Cardiac atrium fibroblast (primary cell): ENCODE data around the gene ASB15. TPM values are rescaled to one million over a fixed set of nuclear protein-coding genes. Genes with fewer than 3 reads are reported as not detected.

Experiments
- total RNA-seq: library from RNA; depleted of rRNA; stranded (reverse); fragments of >200 nt; gene quantifications from 2 replicates; pipeline ENCODE4 v1.2.3, GENCODE V29; 2015

ASB15 gene
- not detected in 2 replicates for total RNA-seq

DNA sequence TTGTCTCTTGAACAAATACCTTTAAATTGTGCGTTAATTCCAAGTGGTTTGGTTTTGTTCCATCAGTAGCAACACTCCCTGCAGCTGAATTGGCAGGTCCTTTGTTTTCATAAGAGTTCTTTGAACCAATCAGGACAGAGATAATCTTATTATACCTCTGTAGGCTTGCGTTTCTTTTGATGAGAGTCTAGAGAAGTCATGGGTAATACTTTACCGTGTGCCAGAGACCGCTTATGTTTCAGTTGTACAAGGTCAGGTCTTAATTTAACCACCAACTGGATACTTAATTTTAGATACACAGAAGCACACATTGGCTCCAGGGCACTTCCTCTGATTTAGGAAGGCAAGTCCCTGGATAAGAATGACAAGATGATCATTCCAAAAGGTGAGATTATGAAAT lies at the start of gene ASB15:
TSS of gene ASB15 (plus strand) at position 292 of the 400 bp plus-strand sequence. CDS start 12,682 bp downstream, outside the sequence.

DNA sequence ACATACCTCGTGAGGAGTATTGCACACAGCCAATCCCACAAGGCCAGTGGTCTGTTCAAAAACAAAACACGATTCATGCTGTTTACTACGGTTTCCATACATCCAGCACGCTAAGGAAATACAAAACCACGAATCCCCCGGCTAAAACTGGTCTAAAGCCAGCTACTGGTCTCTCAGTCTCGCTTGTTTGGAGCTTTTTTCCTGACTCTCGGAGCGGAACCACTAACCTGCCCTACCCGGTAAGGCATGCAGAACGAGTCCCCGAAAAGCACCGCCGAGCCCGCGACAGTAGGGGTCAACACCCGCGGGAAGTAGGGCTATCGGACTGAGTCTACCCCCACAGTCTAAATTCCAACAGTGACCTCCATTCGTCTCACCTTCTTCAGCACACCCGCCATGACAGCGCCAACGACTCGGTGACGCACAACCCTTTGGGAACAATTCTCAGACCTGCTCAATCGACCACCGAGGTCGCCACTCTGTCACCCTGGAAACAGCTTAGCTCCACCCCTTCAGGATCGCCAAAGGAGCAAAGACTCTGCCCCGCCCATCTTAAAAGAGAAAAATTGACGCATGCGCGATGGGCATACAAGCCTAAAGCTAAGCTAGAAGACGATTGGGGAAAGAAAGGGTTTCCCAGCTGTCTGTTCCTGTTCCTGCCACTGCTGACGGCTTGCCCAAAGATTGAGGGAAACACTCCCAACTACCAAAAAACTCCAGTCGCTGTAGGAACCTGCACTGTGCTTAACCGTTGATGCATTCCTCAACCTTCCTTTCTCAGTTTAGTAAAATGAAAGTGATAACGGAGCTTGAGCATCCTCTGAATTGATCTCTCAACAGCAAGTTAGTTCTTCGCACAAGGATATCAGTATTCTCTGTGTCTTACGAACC lies 44.0 kb upstream of the ASB15 start, which contains the start of gene NDUFA5:
TSS of gene NDUFA5 (minus strand) at position 421 of the 891 bp plus-strand sequence. CDS start at position 398, 23 bp downstream.

DNA sequence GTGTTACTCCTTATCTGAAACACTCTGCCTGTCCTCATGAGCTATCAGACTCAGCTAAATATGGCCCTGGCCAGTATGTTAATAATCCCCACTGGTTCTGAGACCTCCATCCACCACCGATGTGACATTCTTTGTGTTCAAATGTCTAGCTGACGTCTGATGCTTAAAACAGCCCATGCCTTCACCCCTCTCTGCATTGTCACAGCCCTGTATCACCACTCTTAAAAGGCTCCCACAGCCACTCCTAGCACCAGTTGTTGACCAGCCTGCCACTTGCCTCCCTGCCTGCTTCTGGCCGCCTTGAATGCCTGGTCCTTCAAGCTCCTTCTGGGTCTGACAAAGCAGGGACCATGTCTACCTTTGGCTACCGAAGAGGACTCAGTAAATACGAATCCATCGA lies 54.0 kb downstream of the ASB15 start, which contains the start of gene LMOD2:
TSS of gene LMOD2 (plus strand) at position 253 of the 400 bp plus-strand sequence. CDS start at position 351, 98 bp downstream.

Other genes starting within 250 kb of the ASB15 start
- under 0.01 and 0.54 TPM in 2 replicates for gene IQUB, start 67.2 kb upstream of the ASB15 start, total RNA-seq
- gene NDUFA5, start 44.0 kb upstream of the ASB15 start, total RNA-seq = 28.5 and 30.5 TPM in 2 replicates
- not detected in 2 replicates for gene LMOD2, start 54.0 kb downstream of the ASB15 start, total RNA-seq
- 22.2 and 23.8 TPM in 2 replicates for gene WASL, start 147.2 kb downstream of the ASB15 start, total RNA-seq
- gene HYAL4, start 243.3 kb downstream of the ASB15 start, total RNA-seq = 0.16 TPM in 1 of 2 replicates, not detected in the other